Measurements from ENCODE around the gene USP47.
A peak's percentile ranks its signal among the peaks of the same experiment; 100 is the strongest.

Gene USP47

DNA sequence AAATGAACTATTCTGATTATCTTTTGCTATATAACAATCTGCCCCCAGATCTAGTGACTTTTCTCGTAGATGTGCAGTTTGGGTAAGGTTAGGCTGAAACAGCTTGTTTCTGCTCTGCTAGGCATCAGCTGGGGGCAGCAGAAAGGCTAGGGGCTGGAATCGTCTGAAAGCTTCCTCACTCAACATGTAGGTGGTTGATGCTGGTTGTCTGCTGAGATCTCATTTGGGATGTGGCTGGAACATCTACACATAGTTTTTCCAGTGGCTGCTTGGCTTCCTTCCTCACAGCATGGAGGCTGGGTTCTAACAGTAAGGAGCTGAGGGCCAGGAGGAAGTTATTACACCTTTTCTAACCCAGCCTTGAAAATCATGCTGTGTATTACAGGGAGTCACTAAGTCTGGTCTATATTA, 30.2 kb downstream of the USP47 start:
- DNase-seq: no peak

GRCh38 chr11:11876458-11876857, 34.7 kb downstream of the USP47 start:
- no peak for DNase-seq

DNA sequence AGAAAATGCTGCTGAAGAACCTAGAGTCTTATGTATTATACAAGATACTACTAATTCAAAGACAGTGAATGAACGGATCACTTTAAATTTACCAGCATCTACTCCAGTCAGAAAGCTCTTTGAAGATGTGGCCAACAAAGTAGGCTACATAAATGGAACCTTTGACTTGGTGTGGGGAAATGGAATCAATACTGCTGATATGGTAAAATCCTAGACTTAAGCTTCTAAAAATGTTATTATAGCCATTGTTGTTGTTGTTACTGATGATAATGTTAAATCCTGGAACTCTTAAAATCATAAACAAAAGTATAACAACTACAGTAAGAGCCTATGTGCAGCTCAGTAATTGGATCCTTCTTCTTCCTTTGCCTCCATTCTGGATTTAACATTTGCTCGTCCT, 38.4 kb downstream of the USP47 start:
- no peak for DNase-seq

GRCh38 chr11:11882539-11882938, 40.8 kb downstream of the USP47 start:
- no peak for DNase-seq

DNA sequence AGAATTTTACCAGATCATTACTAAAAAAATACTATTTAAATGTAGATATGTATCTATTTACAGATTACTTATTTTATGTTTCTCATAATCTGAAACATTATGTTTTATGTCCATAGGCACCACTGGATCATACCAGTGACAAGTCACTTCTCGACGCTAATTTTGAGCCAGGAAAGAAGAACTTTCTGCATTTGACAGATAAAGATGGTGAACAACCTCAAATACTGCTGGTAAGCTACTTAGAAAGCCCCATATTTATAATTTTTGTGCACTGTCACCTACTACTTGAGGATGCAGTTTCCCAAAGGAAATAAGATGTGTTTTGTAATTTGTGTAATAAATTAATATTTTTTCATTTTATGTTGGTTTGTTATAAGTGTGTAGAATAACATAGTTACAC, 42.6 kb downstream of the USP47 start:
- no peak for DNase-seq

DNA sequence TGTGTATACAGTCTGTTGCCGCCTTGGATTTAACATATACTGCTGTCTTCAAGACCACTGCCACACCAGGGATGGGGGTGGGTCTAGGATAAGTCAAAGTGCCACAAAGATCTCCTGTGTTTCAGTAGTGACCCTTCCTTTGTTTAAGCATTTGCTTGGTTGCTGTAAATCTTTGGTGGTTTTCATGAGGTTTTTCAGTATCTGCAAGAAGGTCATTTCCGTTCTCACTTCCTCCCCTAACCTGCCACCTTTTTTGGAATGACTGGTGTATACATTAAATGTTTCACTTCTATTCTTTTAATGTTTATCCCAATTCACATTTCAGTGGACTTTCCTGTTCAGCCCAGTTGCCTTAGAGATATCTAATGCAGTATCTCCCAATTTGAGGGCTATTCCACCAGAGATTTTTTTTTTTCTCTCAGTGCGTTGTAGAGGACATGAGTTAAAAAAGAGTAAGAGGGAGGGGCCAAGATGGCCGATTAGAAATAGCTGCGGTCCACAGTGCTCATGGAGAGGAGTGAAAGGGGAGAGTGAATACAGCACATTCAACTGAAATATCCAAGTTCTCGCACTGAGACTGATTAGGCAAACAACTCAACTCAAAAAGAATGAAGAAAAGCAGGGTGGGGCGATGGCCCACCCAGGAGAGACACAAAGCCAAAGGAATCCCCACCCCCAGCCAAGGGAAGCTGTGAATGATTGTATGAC, 43.2 kb downstream of the USP47 start:
- DNase-seq: no peak

GRCh38 chr11:11894486-11894885, 52.7 kb downstream of the USP47 start:
- peak; percentile 22 for DNase-seq

DNA sequence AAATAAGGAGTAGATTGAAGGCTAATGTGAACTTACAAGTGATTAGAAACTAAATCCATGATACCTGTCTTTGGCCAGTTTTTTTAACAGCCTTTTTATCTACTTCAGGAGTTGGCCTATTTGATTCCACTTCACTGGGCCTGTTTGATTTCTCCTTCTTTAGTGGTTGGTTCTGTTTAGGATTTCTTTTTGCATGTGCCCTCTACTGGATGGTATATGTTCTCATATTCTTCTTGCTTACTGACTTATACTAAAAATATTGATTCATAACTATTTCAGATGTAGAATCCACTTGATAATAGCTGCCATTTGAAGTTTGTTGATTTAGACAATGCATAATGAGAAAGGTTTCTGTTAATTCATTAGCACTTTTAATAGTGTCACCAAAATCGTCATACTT, 53.9 kb downstream of the USP47 start:
- no peak for DNase-seq

GRCh38 chr11:11898648-11899047, 56.9 kb downstream of the USP47 start:
- DNase-seq: no peak

DNA sequence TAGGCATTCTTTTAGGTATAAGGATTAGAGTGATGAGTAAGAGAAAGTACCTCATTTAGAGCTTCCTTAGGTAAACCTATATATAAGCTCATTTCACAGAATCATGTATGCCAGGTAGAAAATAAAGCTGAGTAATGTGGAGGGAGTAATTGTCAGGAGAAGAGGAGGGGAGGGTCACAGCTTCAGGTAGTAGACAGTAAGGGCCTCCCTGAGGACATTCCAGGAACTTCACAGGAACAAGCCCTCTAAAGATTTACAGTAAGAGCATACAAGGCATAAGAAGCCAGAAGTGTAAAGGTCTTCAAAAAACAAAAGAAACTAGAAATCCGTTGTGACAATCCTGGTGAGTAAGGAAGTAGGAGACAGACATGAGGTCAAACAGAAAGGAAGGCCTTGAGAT, 57.6 kb downstream of the USP47 start:
- DNase-seq: no peak

DNA sequence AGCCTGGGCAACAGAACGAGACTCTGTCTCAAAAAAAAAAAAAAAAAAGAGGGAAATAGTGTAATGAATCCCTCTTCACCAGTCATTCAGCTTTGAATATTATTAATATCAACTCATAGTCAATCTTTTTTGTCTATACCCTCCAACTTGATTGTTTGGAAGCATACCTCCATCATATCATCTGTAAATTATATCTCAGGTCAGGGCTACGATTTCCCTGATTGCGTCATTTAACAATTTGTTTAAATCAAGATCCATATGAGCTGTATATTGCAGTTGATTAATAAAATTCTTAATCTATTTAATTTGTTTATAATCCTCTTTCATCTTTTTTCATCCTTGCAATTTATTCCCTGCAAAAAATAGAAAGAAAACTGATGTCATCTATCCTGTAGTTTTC, 60.2 kb downstream of the USP47 start:
- no peak for DNase-seq

DNA sequence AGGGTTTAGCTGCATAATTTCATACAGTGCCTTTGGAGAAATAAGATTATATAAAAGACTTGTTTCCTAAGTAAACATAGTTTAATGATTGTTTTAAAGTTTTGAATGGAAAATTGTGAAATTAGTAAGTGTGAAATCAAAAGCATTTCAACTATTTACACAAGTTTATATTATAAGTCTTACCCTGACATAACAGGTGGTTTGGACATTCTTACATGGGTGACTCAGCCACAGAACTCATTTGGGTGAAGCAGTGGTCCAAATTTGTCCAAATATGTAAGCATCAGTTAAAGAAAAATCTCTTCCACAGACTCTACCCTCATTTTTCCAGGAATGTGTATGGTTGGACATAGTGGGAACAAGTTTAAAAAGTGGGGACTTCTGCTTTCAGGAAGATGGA, 68.0 kb downstream of the USP47 start:
- DNase-seq: peak; percentile 85

DNA sequence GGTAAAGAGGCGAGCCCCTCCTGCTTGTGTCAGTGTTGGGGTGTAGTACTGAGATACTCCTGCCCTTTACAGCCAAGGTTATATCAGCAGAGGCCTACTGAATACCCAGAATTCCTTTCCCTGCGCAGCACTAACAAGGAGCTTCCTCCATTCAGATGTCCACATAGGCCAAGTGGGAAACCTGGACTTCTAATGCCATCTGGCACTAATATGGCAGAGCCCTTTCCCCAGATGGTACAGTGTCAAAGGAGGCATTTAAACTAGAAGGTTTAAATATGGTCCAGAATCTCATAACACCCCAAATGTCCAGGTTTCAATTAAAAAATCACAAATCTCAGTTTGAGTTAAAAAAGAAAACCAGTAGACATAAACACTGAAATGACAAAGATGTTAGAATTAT, 68.8 kb downstream of the USP47 start:
- no peak for DNase-seq

DNA sequence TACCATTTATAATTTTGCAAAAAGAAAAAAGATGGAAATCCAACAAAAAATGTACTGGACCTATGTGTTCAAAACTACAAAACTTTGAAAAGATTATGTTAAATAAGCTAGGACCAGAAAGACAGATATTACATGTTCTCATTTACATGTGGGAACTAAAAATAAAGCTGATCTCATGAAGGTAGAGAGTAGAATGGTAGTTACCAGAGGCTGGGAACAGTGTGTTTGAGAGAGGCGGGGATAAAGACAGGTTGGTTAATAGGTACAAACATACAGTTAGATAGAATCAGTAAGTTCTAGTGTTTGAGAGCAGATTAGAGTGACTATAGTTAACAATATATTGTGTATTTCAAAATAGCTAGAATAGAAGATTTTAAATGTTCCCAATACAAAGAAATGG, 71.6 kb downstream of the USP47 start:
- DNase-seq: no peak

DNA sequence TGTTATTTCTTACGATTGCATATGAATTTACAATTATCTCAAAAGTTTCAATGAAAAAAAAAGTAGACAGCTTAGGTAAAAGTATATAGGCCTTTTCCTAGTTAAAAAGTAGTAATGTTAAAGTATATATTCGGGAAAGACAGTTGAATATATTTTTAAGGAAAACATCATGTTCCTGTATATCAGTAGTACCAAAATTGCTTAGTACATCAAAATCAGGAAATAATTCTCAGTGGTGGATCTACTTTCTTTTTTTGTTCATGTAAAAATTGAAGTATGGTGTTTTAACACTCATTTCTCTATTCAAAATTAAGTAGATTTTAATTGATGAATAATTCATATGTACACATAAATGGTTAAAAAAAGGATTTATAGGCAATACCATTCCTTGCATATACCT, 73.9 kb downstream of the USP47 start:
- DNase-seq: no peak

DNA sequence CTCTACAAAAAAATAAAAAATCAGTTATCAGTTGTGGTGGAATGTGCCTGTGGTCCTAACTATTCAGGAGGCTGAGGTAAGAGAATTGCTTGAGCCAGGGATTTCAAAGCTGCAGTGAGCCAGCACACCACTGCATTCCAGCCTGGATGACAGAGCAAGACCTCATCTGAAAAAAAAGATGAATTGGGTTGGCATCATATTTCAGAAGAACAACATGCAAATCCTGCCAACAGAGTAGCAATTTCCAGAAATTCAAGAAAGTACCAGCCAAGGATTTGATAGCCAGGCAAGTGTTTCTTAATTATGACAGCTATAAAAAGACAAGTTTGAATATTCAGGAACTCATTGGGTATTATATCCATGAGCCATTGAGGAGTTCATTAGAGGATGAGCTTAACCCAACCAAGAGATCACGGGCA, 75.2 kb downstream of the USP47 start:
- peak; percentile 88 for DNase-seq

DNA sequence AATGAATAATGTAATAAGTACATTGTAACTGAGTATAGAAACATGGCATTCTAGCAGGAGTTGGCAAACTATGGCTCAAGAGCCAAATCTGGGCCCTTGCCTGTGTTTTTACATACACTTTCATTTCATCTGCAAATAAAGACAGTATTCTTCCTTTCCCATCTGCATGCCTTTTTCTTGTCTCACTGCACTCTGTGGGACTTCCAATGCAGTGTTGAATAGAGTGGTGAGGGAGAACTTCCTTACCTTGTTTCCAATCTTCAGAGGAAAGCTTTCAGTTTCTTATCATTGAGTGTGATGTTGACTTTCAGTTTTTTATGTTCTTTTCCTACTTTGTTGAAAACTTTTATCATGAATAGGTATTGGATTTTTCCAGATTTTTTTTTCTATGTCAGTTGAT, 82.1 kb downstream of the USP47 start:
- DNase-seq: no peak

GRCh38 chr11:11929920-11930319, 88.1 kb downstream of the USP47 start:
- DNase-seq: no peak

DNA sequence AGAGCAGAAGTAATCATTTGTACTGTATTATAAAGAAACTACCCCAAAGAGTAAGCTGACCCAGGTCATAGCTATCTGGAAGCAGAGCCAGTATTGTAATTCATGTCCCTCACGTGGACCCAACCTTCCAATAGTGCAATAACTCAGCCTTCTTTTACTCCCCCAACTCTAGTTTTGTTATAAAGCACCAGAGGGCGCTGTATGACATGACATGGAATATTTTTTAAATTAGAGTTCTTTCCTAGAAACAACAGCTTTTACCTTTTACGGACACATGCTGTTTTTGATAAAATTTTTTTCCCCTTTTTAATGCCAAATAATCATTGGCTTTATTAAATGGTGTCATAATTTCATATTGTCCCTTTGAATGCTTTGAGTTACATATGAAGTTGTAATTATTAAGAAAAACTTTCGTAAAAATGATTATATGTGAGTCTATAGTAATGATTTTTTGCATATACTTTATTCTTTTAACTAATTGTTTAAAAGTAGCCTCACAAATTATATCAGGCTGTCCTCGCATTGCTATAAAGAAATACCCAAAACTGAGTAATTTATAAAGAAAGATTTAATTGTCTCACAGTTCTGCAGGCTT, 89.8 kb downstream of the USP47 start:
- peak; percentile 77 for DNase-seq

- peak; percentile 27 for DNase-seq
Observed at GRCh38 chr11:11935536-11935935, 93.8 kb downstream of the USP47 start.

- DNase-seq: no peak
Observed at GRCh38 chr11:11937433-11937832, 95.7 kb downstream of the USP47 start.

DNA sequence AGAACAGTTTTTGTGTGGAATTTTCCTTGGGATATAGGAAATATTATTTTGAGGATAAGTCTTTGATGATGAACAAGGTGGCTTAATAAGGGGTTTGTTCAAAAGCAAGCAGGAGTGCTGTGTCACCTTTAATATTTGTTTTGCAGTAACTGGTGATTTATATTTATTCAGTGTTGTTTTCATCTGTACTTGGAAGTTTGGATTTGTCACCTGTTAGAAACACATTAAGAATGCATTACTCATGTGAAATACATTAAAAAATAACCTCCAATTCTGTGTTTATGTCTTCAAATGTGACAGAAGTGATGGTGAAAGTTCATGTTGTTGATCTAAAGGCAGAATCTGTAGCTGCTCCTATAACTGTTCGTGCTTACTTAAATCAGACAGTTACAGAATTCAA, 96.2 kb downstream of the USP47 start:
- no peak for DNase-seq

DNA sequence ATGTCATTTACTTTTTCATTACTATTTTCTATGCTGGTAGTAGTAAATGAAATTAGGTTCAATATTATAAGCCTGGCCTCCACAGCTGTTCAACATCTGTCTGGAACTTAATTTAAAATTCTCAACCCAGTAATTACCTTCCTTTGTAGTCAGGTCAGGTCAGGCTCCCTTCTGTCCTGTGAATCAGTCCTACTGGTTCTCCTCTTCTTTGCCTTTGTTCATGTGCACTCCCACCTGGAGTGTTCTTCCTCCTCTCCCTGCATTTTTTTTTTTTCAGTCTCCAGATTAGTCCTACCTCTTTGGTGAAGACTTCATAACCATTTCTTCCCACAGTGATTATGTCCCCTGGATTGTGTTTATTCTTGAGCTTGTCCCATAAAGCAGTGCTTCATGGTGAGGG, 98.8 kb downstream of the USP47 start:
- DNase-seq: no peak

GRCh38 chr11:11942668-11943067, 100.9 kb downstream of the USP47 start:
- no peak for DNase-seq

- no peak for DNase-seq
Observed at GRCh38 chr11:11944444-11944843, 102.7 kb downstream of the USP47 start.
